Brain microvascular endothelial cell (primary cell): ENCODE measurements around the gene BRMS1L.

Experiments used
- DNase-seq: peaks from one replicate; pipeline ENCODE4 v3.0.0-alpha.2; 2020
- H3K27ac ChIP-seq: fragments of 250-450 bp; sonication (Bioruptor Pico); 2 replicates; pipeline ENCODE4 v1.5.1; 2020; ENCODE audit warnings: mild to moderate bottlenecking, moderate library complexity
- H3K27me3 ChIP-seq: fragments of 250-450 bp; sonication (Bioruptor Pico); replicated peaks from 2 replicates; pipeline ENCODE4 v1.5.1; 2020; ENCODE audit warnings: mild to moderate bottlenecking
- H3K36me3 ChIP-seq: fragments of 250-450 bp; sonication (Bioruptor Pico); replicated peaks from 2 replicates; pipeline ENCODE4 v1.5.1; 2020; ENCODE audit warnings: mild to moderate bottlenecking
- H3K4me3 ChIP-seq: 2 replicates; pipeline ENCODE4 v1.5.1; 2011; ENCODE audit warnings: low read depth, mild to moderate bottlenecking, control low read depth, low read length, moderate library complexity
- CTCF ChIP-seq: IDR thresholded peaks from 2 replicates; pipeline ENCODE4 v1.5.1; 2011; ENCODE audit warnings: low read depth, mild to moderate bottlenecking, moderate library complexity, low read length, control low read depth, inconsistent platforms; ENCODE audit errors: missing control alignments
- in situ Hi-C: cut with HindIII; loops from 2 replicates; pipeline ENCODE4 v1.10.0; 2017; ENCODE audit warnings: low sequenced_read_pairs, low pct_ligation_motif_present

Gene BRMS1L

GRCh38 chr14:35789651-35790050, 36.5 kb upstream of the BRMS1L start:
- in situ Hi-C loops: no loop called here
- DNase-seq: peak; percentile 50

GRCh38 chr14:35797796-35798195, 28.3 kb upstream of the BRMS1L start:
- no peaks in the 10 kb centered on the region for H3K27me3 ChIP-seq
- DNase-seq: no peak
- no peaks in the 10 kb centered on the region for H3K36me3 ChIP-seq
- in situ Hi-C loops: no loop called here
- no peak for TF ChIP-seq CTCF
- H3K27ac ChIP-seq: no peak overlapping the region
- no peak overlapping the region for H3K4me3 ChIP-seq

More at GRCh38 chr14:35789651-35790050, 36.5 kb upstream of the BRMS1L start:
- no peaks in the 10 kb centered on the region for H3K27me3 ChIP-seq
- H3K36me3 ChIP-seq: no peaks in the 10 kb centered on the region
- no peak for TF ChIP-seq CTCF
- H3K27ac ChIP-seq: no peak overlapping the region
- H3K4me3 ChIP-seq: no peak overlapping the region

- in situ Hi-C loops: no loop called here
- no peak for DNase-seq
- no peaks in the 10 kb centered on the region for H3K27me3 ChIP-seq
- no peak for TF ChIP-seq CTCF
- H3K27ac ChIP-seq: no peak overlapping the region
- no peak overlapping the region for H3K4me3 ChIP-seq
- H3K36me3 ChIP-seq: no peaks in the 10 kb centered on the region
Observed at GRCh38 chr14:35806006-35806907, 19.9 kb upstream of the BRMS1L start.

- no peak for TF ChIP-seq CTCF
- Histone ChIP-seq H3K36me3 (no peaks in the 10 kb centered on the region), H3K4me3 (no peak overlapping the region), H3K27me3 (no peaks in the 10 kb centered on the region), H3K27ac (no peak overlapping the region)
- no peak for DNase-seq
- in situ Hi-C loops: no loop called here
Observed at GRCh38 chr14:35807131-35807961, 18.8 kb upstream of the BRMS1L start.

- H3K36me3 ChIP-seq: no peaks in the 10 kb centered on the region
- DNase-seq: no peak
- TF ChIP-seq CTCF: no peak
- H3K27me3 ChIP-seq: no peaks in the 10 kb centered on the region
- peak overlapping the region; percentile 74 for H3K4me3 ChIP-seq
- peak overlapping the region; percentile 24 for H3K27ac ChIP-seq
- in situ Hi-C loops: no loop called here
Observed at GRCh38 chr14:35808076-35808637, 18.0 kb upstream of the BRMS1L start.
